ENCODE data around the gene ZNF777.

GRCh38 chr7:149442924-149443323 lies 17.9 kb downstream of the ZNF777 start:
- TF ChIP-seq EP300 (IDR thresholded peaks at IDR 0.05; ENCODE audit: borderline replicate concordance) (no peak), RAD21 (IDR thresholded peaks at IDR 0.05; ENCODE audit: low read depth) (no peak), YY1 (IDR thresholded peaks at IDR 0.05; ENCODE audit: low read depth) (no peak), REST (IDR thresholded peaks at IDR 0.05; ENCODE audit: low read depth) (no peak), TAF1 (IDR thresholded peaks at IDR 0.05; ENCODE audit: low read depth) (no peak), ZBTB7A (IDR thresholded peaks at IDR 0.05; ENCODE audit: low read depth) (no peak), NFIC (IDR thresholded peaks at IDR 0.05) (no peak), CEBPB (IDR thresholded peaks at IDR 0.05) (no peak), TEAD4 (IDR thresholded peaks at IDR 0.05) (no peak)
